Endothelial cell of umbilical vein (primary cell): ENCODE results near the gene CLDN14. TPM values are rescaled to one million over a fixed set of nuclear protein-coding genes. Genes with fewer than 3 reads are reported as not detected.

ENCODE experiments used
- BruUV-seq: library from RNA; stranded (reverse); fragments of 400-500 nt; replicated peaks from 2 replicates; lab custom pipeline; 2021; lab: Mats Ljungman, UMichigan
- CTCF ChIA-PET: fragments of 300-600, 350-600 bp; sonication (Branson Sonifier 250); formaldehyde crosslinking; loops from one replicate; lab custom pipeline; 2021; ENCODE audit warnings: antibody characterized with exemption, inconsistent platforms; lab: Charles Lee
- POLR2A ChIA-PET: fragments of 300-600, 350-600 bp; sonication (Branson Sonifier 250); formaldehyde crosslinking; loops from one replicate; lab custom pipeline; 2021; ENCODE audit warnings: antibody characterized with exemption, inconsistent platforms; lab: Charles Lee
- DNase-seq: peaks from one replicate; pipeline ENCODE4 v3.0.0-alpha.2; 2011; ENCODE audit warnings: low read depth, low spot score
- FAIRE-seq: peaks from 2 replicates; lab custom pipeline; 2011; peaks lifted over from hg19 to GRCh38; lab: Jason Lieb, UNC
- H2AFZ ChIP-seq: 2 replicates; pipeline ENCODE4 v1.6.0; 2012; ENCODE audit warnings: low read depth, low read length, control low read depth, inconsistent platforms
- H3K27ac ChIP-seq: 2 replicates; pipeline ENCODE4 v1.5.1; 2011; ENCODE audit warnings: low read depth, mild to moderate bottlenecking, control low read depth, low read length, moderate library complexity; ENCODE audit not compliant: insufficient read depth
- H3K27me3 ChIP-seq, 2 experiments: 2 replicates each; pipeline versions ENCODE4 v1.6.0 to v1.6.1; 2011; ENCODE audit warnings: low read length in 2 of 2, mixed read lengths in 1 of 2; ENCODE audit not compliant: control insufficient read depth in 2 of 2, insufficient read depth in 2 of 2
- H3K36me3 ChIP-seq, 2 experiments: 2 replicates in 1 of 2; 3 replicates in 1 of 2; pipeline ENCODE4 v1.5.1; 2011; ENCODE audit warnings: low read length in 2 of 2, mild to moderate bottlenecking in 1 of 2, moderate library complexity in 1 of 2; ENCODE audit not compliant: control insufficient read depth in 2 of 2, insufficient read depth in 2 of 2; ENCODE audit errors: extremely low read depth in 1 of 2
- H3K4me1 ChIP-seq: 3 replicates; pipeline ENCODE4 v1.5.1; 2011; ENCODE audit warnings: mild to moderate bottlenecking, low read length; ENCODE audit not compliant: control insufficient read depth, insufficient read depth; ENCODE audit errors: extremely low read depth
- H3K4me2 ChIP-seq: 2 replicates; pipeline ENCODE4 v1.6.1; 2011; ENCODE audit warnings: low read length, control low read depth, mixed read lengths; ENCODE audit not compliant: insufficient read depth
- H3K4me3 ChIP-seq, 3 experiments: fragments of 200-600 bp in 1 of 3; sonication (generic), shearing (Covaris generic) in 1 of 3; replicated peaks in 1 of 3; 2 replicates each; pipeline ENCODE4 v1.5.1; 2011 to 2016; ENCODE audit warnings: control low read depth in 3 of 3, low read length in 3 of 3, mild to moderate bottlenecking in 2 of 3, inconsistent platforms in 1 of 3, low read depth in 1 of 3, moderate library complexity in 1 of 3; ENCODE audit not compliant: insufficient read depth in 1 of 3
- H3K79me2 ChIP-seq: 2 replicates; pipeline ENCODE4 v1.6.0; 2012; ENCODE audit warnings: low read length, inconsistent platforms; ENCODE audit not compliant: control insufficient read depth, insufficient read depth
- H3K9ac ChIP-seq: replicated peaks from 2 replicates; pipeline ENCODE3; 2011; ENCODE audit warnings: low read length, control low read depth; ENCODE audit not compliant: insufficient read depth; ENCODE audit errors: extremely low read depth
- H3K9me1 ChIP-seq: replicated peaks from 3 replicates; pipeline ENCODE4 v1.6.0; 2011; ENCODE audit warnings: mild to moderate bottlenecking, low read length; ENCODE audit not compliant: control insufficient read depth, insufficient read depth; ENCODE audit errors: extremely low read depth
- H3K9me3 ChIP-seq: replicated peaks from 2 replicates; pipeline ENCODE4 v1.5.1; 2012; ENCODE audit warnings: low read length, inconsistent platforms; ENCODE audit not compliant: control insufficient read depth, insufficient read depth
- H4K20me1 ChIP-seq: replicated peaks from 2 replicates; pipeline ENCODE3; 2011; ENCODE audit warnings: mild to moderate bottlenecking, low read length; ENCODE audit not compliant: control insufficient read depth, insufficient read depth; ENCODE audit errors: extremely low read depth
- EZH2 ChIP-seq: IDR thresholded peaks from 2 replicates; pipeline ENCODE4 v1.6.1; 2012; ENCODE audit warnings: borderline replicate concordance, low read depth, mild to moderate bottlenecking, moderate library complexity, low read length, inconsistent platforms; ENCODE audit not compliant: severe bottlenecking
- FOS ChIP-seq: IDR thresholded peaks from 2 replicates; pipeline ENCODE4 v1.6.1; 2011; ENCODE audit warnings: mild to moderate bottlenecking, low read length, moderate library complexity, borderline replicate concordance; ENCODE audit not compliant: insufficient read depth
- GATA2 ChIP-seq: IDR thresholded peaks from 2 replicates; pipeline ENCODE4 v1.7.0; 2011; ENCODE audit warnings: low read depth, mild to moderate bottlenecking, moderate library complexity, mixed read lengths, low read length; ENCODE audit not compliant: insufficient read length, insufficient read depth
- JUN ChIP-seq: IDR thresholded peaks from 2 replicates; pipeline ENCODE4 v1.6.1; 2011; ENCODE audit warnings: borderline replicate concordance, low read depth; ENCODE audit not compliant: insufficient read length, insufficient read depth
- MYC ChIP-seq: IDR thresholded peaks from one replicate; pipeline ENCODE4 v1.6.1; 2011; ENCODE audit warnings: mild to moderate bottlenecking, low read depth, low read length
- POLR2A ChIP-seq: IDR thresholded peaks from 2 replicates; pipeline ENCODE4 v1.6.1; 2012; ENCODE audit warnings: low read depth, mild to moderate bottlenecking, control low read depth, low read length
- POLR2AphosphoS5 ChIP-seq: IDR thresholded peaks from 2 replicates; pipeline ENCODE4 v1.6.1; 2012; ENCODE audit warnings: low read depth, mild to moderate bottlenecking, control low read depth, low read length, moderate library complexity; ENCODE audit not compliant: insufficient read depth
- dilution Hi-C: fragments of 300-500 bp; cut with MboI; formaldehyde crosslinking; loops from one replicate; pipeline ENCODE4 v1.15.0; 2019; ENCODE audit warnings: low sequenced_read_pairs; ENCODE audit not compliant: extremely low pct_ligation_motif_present
- intact Hi-C: fragments of 100-400 bp; cut with micrococcal nuclease; formaldehyde crosslinking; loops from one replicate; pipeline ENCODE4 v1.10.0; 2022
- polyA plus RNA-seq, 4 experiments: library from polyadenylated mRNA; depleted of rRNA in 3 of 4; stranded (reverse) in 3 of 4; unstranded in 1 of 4; fragments of >200 nt; gene quantifications; 2 replicates each; pipeline versions ENCODE4 v1.2.1 to v1.2.3, GENCODE V29; 2011 to 2012; ENCODE audit warnings: missing spikeins in 1 of 4
- total RNA-seq: library from RNA; stranded (reverse); gene quantifications from 2 replicates; pipeline ENCODE4 v1.2.3, GENCODE V29; 2021
- TF ChIP-seq, protein P1 (sequence below): IDR thresholded peaks from 2 replicates; pipeline ENCODE4 v1.6.1; 2011; ENCODE audit not compliant: insufficient read depth, insufficient read length
- TF ChIP-seq, protein P2 (sequence below), 2 donors: IDR thresholded peaks; 1 replicate in 1 of 2; 2 replicates in 1 of 2; pipeline ENCODE4 v1.5.1; 2011; ENCODE audit warnings: low read length in 2 of 2, mild to moderate bottlenecking in 2 of 2, moderate library complexity in 2 of 2, control low read depth in 1 of 2, inconsistent platforms in 1 of 2, low read depth in 1 of 2; ENCODE audit not compliant: insufficient read depth in 1 of 2; ENCODE audit errors: extremely low read depth in 1 of 2

The CLDN14 gene
- total and polyA plus RNA-seq, 2 donors (not counting 3 experiments of a cell fraction or from before 2014, with no cell fraction given), result 1.0 to 2.5 TPM

DNA sequence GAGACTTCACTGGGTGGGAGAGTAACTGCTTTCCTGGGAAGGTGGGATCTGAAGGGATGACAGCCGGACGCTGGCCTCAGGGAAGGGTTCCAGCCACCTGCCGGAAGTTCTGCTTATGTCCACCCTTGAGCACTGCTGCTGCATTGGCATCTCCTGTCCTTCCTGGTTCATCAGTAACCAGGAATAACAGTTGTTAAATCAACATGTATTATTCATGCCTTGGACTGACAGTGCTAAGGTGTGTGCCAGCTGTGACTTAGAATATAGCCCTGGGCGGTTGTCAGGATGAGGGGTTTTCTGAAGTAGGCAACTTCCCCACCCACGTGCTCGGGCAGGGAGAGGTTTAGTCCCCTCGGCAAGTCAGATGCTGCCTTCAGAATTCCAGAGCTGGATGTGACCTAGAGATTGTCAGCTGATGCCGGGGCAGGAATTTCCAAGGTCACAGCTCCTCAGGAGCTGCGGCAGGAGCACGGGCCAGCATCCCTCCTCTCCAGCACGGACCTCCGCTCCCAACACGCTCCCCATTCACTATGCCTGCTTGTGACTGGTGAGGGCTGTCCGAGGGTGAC lies 17.9 kb downstream of the CLDN14 start:
- Histone ChIP-seq H3K27me3 (no peaks in the 10 kb centered on the region), H3K9ac (no peak overlapping the region), H3K79me2 (peaks cover 54% of the 10 kb centered on the region), H3K9me1 (no peaks in the 10 kb centered on the region), H3K9me3 (no peaks in the 10 kb centered on the region), H3K4me1 (peaks cover 27% of the 10 kb centered on the region), H3K4me3 (no peak overlapping the region), H4K20me1 (no peaks in the 10 kb centered on the region), H3K36me3 (peaks cover 0 to 7% of the 10 kb centered on the region in 2 experiments), H3K4me2 (no peak overlapping the region), H3K27ac (no peak overlapping the region), H2AFZ (no peak overlapping the region)
- ChIA-PET POLR2A (no interaction called here), CTCF (interaction anchor here (1.1 to 1.5 kb wide), 2 partner anchors 16 to 40 kb away, joined by 3 to 4 read pairs; no protein-coding TSS in a partner anchor)
- dilution Hi-C loops (no loop called here), intact Hi-C loops (no loop called here)
- no peak for TF ChIP-seq JUN
- TF ChIP-seq POLR2A, result no peak
- TF ChIP-seq EZH2, result no peak
- TF ChIP-seq, protein P1, sequence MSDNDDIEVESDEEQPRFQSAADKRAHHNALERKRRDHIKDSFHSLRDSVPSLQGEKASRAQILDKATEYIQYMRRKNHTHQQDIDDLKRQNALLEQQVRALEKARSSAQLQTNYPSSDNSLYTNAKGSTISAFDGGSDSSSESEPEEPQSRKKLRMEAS, result no peak
- TF ChIP-seq, protein P2, sequence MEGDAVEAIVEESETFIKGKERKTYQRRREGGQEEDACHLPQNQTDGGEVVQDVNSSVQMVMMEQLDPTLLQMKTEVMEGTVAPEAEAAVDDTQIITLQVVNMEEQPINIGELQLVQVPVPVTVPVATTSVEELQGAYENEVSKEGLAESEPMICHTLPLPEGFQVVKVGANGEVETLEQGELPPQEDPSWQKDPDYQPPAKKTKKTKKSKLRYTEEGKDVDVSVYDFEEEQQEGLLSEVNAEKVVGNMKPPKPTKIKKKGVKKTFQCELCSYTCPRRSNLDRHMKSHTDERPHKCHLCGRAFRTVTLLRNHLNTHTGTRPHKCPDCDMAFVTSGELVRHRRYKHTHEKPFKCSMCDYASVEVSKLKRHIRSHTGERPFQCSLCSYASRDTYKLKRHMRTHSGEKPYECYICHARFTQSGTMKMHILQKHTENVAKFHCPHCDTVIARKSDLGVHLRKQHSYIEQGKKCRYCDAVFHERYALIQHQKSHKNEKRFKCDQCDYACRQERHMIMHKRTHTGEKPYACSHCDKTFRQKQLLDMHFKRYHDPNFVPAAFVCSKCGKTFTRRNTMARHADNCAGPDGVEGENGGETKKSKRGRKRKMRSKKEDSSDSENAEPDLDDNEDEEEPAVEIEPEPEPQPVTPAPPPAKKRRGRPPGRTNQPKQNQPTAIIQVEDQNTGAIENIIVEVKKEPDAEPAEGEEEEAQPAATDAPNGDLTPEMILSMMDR (IDR thresholded peaks at IDR 0.05; ENCODE audit: extremely low read depth in 1 of 2, insufficient read depth in 1 of 2, low read depth in 1 of 2, low read length in 2 of 2), result no peak
- no peak for TF ChIP-seq GATA2
- TF ChIP-seq POLR2AphosphoS5, result no peak
- no peak for TF ChIP-seq FOS
- no peak for TF ChIP-seq MYC
- no peak for DNase-seq
- BruUV-seq, result no TSS peak
- FAIRE-seq, result no peak
